ENCODE measurements around the gene GPR153. TPM values are rescaled to one million over a fixed set of nuclear protein-coding genes. Genes with fewer than 3 reads are reported as not detected.

The GPR153 gene
- total RNA-seq, 2 donors from 2014 or later = 3.2 to 7.6 TPM

- no peak overlapping the region for H3K27ac ChIP-seq
- no peaks in the 10 kb centered on the region for H3K36me3 ChIP-seq
- DNase-seq (ENCODE audit: low spot score) = no peak
Observed at GRCh38 chr1:6280761-6281451, 20.0 kb upstream of the GPR153 start.

GRCh38 chr1:6279613-6280383 lies 18.9 kb upstream of the GPR153 start:
- no peaks in the 10 kb centered on the region for H3K27me3 ChIP-seq (replicated peaks; ENCODE audit: insufficient read depth)
- WGBS = 91% methylated on average over 31 of the region's 31 CpGs
- intact Hi-C loops (cut with DNase I) = no loop called here

More at GRCh38 chr1:6280761-6281451, 20.0 kb upstream of the GPR153 start:
- intact Hi-C loops (cut with DNase I) = no loop called here
- 84% methylated on average over 32 of the region's 33 CpGs for WGBS
- Histone ChIP-seq H3K4me3 (no peak overlapping the region), H3K4me1 (replicated peaks) (no peaks in the 10 kb centered on the region), H3K27me3 (replicated peaks; ENCODE audit: insufficient read depth) (no peaks in the 10 kb centered on the region), H3K9me3 (no peaks in the 10 kb centered on the region)
- TF ChIP-seq POLR2AphosphoS5 (IDR thresholded peaks at IDR 0.05) (no peak), POLR2A (IDR thresholded peaks at IDR 0.05) (no peak), CTCF (IDR thresholded peaks at IDR 0.05) (peak in 1 of 4 experiments; percentile 13)

GRCh38 chr1:6279066-6279465 lies 18.2 kb upstream of the GPR153 start:
- intact Hi-C loops (cut with DNase I) = no loop called here

More at GRCh38 chr1:6279613-6280383, 18.9 kb upstream of the GPR153 start:
- DNase-seq (ENCODE audit: low spot score) = no peak
- no peak for TF ChIP-seq POLR2AphosphoS5 (IDR thresholded peaks at IDR 0.05)
- no peak for TF ChIP-seq POLR2A (IDR thresholded peaks at IDR 0.05)
- no peak for TF ChIP-seq CTCF (IDR thresholded peaks at IDR 0.05)
- H3K4me1 ChIP-seq (replicated peaks) = no peaks in the 10 kb centered on the region
- no peaks in the 10 kb centered on the region for H3K36me3 ChIP-seq
- H3K27ac ChIP-seq = no peak overlapping the region
- H3K9me3 ChIP-seq = no peaks in the 10 kb centered on the region
- no peak overlapping the region for H3K4me3 ChIP-seq

GRCh38 chr1:6278263-6278662 lies 17.4 kb upstream of the GPR153 start:
- WGBS = 78% methylated on average over 9 of the region's 9 CpGs
- no peaks in the 10 kb centered on the region for H3K4me1 ChIP-seq (replicated peaks)

More at GRCh38 chr1:6279066-6279465, 18.2 kb upstream of the GPR153 start:
- whole genome bisulfite sequencing = 87% methylated on average over 10 of the region's 10 CpGs
- Histone ChIP-seq H3K4me1 (replicated peaks) (no peaks in the 10 kb centered on the region), H3K27me3 (replicated peaks; ENCODE audit: insufficient read depth) (no peaks in the 10 kb centered on the region), H3K27ac (no peak overlapping the region), H3K36me3 (no peaks in the 10 kb centered on the region), H3K9me3 (no peaks in the 10 kb centered on the region), H3K4me3 (no peak overlapping the region)
- no peak for DNase-seq (ENCODE audit: low spot score)
- TF ChIP-seq CTCF (IDR thresholded peaks at IDR 0.05) (no peak), POLR2AphosphoS5 (IDR thresholded peaks at IDR 0.05) (no peak), POLR2A (IDR thresholded peaks at IDR 0.05) (no peak)

More at GRCh38 chr1:6278263-6278662, 17.4 kb upstream of the GPR153 start:
- TF ChIP-seq POLR2AphosphoS5 (IDR thresholded peaks at IDR 0.05) (no peak), CTCF (IDR thresholded peaks at IDR 0.05) (no peak), POLR2A (IDR thresholded peaks at IDR 0.05) (no peak)
- intact Hi-C loops (cut with DNase I) = no loop called here
- Histone ChIP-seq H3K27ac (no peak overlapping the region), H3K4me3 (no peak overlapping the region), H3K36me3 (no peaks in the 10 kb centered on the region), H3K9me3 (no peaks in the 10 kb centered on the region), H3K27me3 (replicated peaks; ENCODE audit: insufficient read depth) (no peaks in the 10 kb centered on the region)
- no peak for DNase-seq (ENCODE audit: low spot score)
